Measurements from ENCODE around the gene XRCC5.

XRCC5 gene

GRCh38 chr2:216221811-216222210 is 112.7 kb downstream of the XRCC5 start:
- Histone ChIP-seq H3K27ac (no peak overlapping the region), H3K4me3 (no peak overlapping the region), H3K9me3 (no peaks in the 10 kb centered on the region), H3K4me1 (no peaks in the 10 kb centered on the region), H3K27me3 (no peaks in the 10 kb centered on the region), H3K36me3 (no peaks in the 10 kb centered on the region)
- no peak for TF ChIP-seq CTCF (IDR thresholded peaks at IDR 0.05)
- DNase-seq: no peak
- intact Hi-C loops (cut with DNase I; ENCODE audit: low total_unique reads): no loop called here

GRCh38 chr2:216222650-216223352 is 113.7 kb downstream of the XRCC5 start:
- no peak for DNase-seq
- no peaks in the 10 kb centered on the region for H3K4me1 ChIP-seq
- H3K27ac ChIP-seq: no peak overlapping the region
- no peak overlapping the region for H3K4me3 ChIP-seq
- no peak for TF ChIP-seq CTCF (IDR thresholded peaks at IDR 0.05)
- intact Hi-C loops (cut with DNase I; ENCODE audit: low total_unique reads): no loop called here
- no peaks in the 10 kb centered on the region for H3K36me3 ChIP-seq
- no peaks in the 10 kb centered on the region for H3K27me3 ChIP-seq
- no peaks in the 10 kb centered on the region for H3K9me3 ChIP-seq

- Histone ChIP-seq H3K4me3 (no peak overlapping the region), H3K36me3 (no peaks in the 10 kb centered on the region), H3K27ac (no peak overlapping the region), H3K4me1 (no peaks in the 10 kb centered on the region), H3K9me3 (no peaks in the 10 kb centered on the region), H3K27me3 (no peaks in the 10 kb centered on the region)
- no peak for DNase-seq
- no peak for TF ChIP-seq CTCF (IDR thresholded peaks at IDR 0.05)
- intact Hi-C loops (cut with DNase I; ENCODE audit: low total_unique reads): no loop called here
These were observed 115.2 kb downstream of the XRCC5 start for GRCh38 chr2:216224388-216224787.

- Histone ChIP-seq H3K27ac (no peak overlapping the region), H3K4me3 (no peak overlapping the region), H3K9me3 (peaks cover 0 to 21% (median 7%) of the 10 kb centered on the region in 3 donors), H3K27me3 (no peaks in the 10 kb centered on the region), H3K4me1 (no peaks in the 10 kb centered on the region), H3K36me3 (no peaks in the 10 kb centered on the region)
- intact Hi-C loops (cut with DNase I; ENCODE audit: low total_unique reads): no loop called here
- DNase-seq: no peak
- no peak for TF ChIP-seq CTCF (IDR thresholded peaks at IDR 0.05)
These were observed 120.2 kb downstream of the XRCC5 start for GRCh38 chr2:216229277-216229914.

- Histone ChIP-seq H3K4me3 (no peak overlapping the region), H3K4me1 (no peaks in the 10 kb centered on the region), H3K27me3 (no peaks in the 10 kb centered on the region), H3K27ac (no peak overlapping the region), H3K36me3 (no peaks in the 10 kb centered on the region), H3K9me3 (peaks cover 0 to 21% (median 7%) of the 10 kb centered on the region in 3 donors)
- no peak for DNase-seq
- intact Hi-C loops (cut with DNase I; ENCODE audit: low total_unique reads): no loop called here
- TF ChIP-seq CTCF (IDR thresholded peaks at IDR 0.05): no peak
These were observed 122.7 kb downstream of the XRCC5 start for GRCh38 chr2:216231867-216232266.
